CD4-positive, alpha-beta T cell (primary cell): ENCODE data around the gene AGPAT3. TPM values are rescaled to one million over a fixed set of nuclear protein-coding genes. Genes with fewer than 3 reads are reported as not detected.

Experiments
- ATAC-seq: fragments of 200-7000 bp; cut with Tn5 transposase; one replicate; pipeline ENCODE4 v1.10.0; 2022; ENCODE audit warnings: mild to moderate bottlenecking; ENCODE audit not compliant: poor library complexity
- CTCF ChIA-PET: fragments of 350-600 bp; sonication (Branson Sonifier 250); formaldehyde crosslinking; loops from one replicate; lab custom pipeline; 2021; ENCODE audit warnings: antibody characterized with exemption, inconsistent platforms; lab: Charles Lee
- POLR2A ChIA-PET: fragments of 350-600 bp; sonication (Branson Sonifier 250); formaldehyde crosslinking; loops from one replicate; lab custom pipeline; 2021; ENCODE audit warnings: antibody characterized with exemption, inconsistent platforms; lab: Charles Lee
- DNase-seq, 14 experiments: peaks; one replicate each; pipeline ENCODE4 v3.0.0-alpha.2; 2013 to 2020; ENCODE audit warnings: mixed read lengths in 2 of 14
- H3K27ac ChIP-seq, 2 donors: one replicate each; pipeline versions ENCODE4 v1.5.1 to v1.7.0; 2013; ENCODE audit warnings: low read length in 2 of 2, low read depth in 1 of 2, mild to moderate bottlenecking in 1 of 2
- H3K27me3 ChIP-seq, 2 experiments: 1 replicate in 1 of 2; 2 replicates in 1 of 2; pipeline versions ENCODE4 v1.6.1 to v1.7.0; 2013; ENCODE audit warnings: low read length in 2 of 2, control low read depth in 1 of 2, mild to moderate bottlenecking in 1 of 2, moderate library complexity in 1 of 2; ENCODE audit not compliant: insufficient read depth in 2 of 2, control insufficient read depth in 1 of 2
- H3K36me3 ChIP-seq: one replicate; pipeline ENCODE4 v1.6.1; 2013; ENCODE audit warnings: low read length, control low read depth; ENCODE audit not compliant: insufficient read depth
- H3K4me1 ChIP-seq: one replicate; pipeline ENCODE4 v1.6.1; 2013; ENCODE audit warnings: low read length, control low read depth; ENCODE audit not compliant: insufficient read depth
- H3K4me3 ChIP-seq: one replicate; pipeline ENCODE4 v1.5.1; 2013; ENCODE audit warnings: mild to moderate bottlenecking, low read length, moderate library complexity
- H3K9me3 ChIP-seq, 2 experiments: 1 replicate in 1 of 2; 2 replicates in 1 of 2; pipeline versions ENCODE4 v1.6.1 to v1.7.0; 2013; ENCODE audit warnings: low read length in 2 of 2, mild to moderate bottlenecking in 2 of 2, control low read depth in 1 of 2, moderate library complexity in 1 of 2; ENCODE audit not compliant: control insufficient read depth in 1 of 2, insufficient read depth in 1 of 2
- H3K27ac Mint-ChIP-seq: one replicate; pipeline ENCODE4 v1.8.0; 2020; ENCODE audit warnings: mixed read lengths
- H3K27me3 Mint-ChIP-seq: one replicate; pipeline ENCODE4 v1.8.0; 2021; ENCODE audit warnings: mixed read lengths
- H3K36me3 Mint-ChIP-seq: one replicate; pipeline ENCODE4 v1.8.0; 2021; ENCODE audit warnings: low read depth, mixed read lengths
- H3K4me1 Mint-ChIP-seq: one replicate; pipeline ENCODE4 v1.8.0; 2021; ENCODE audit warnings: low read depth, mixed read lengths
- H3K4me3 Mint-ChIP-seq: one replicate; pipeline ENCODE4 v1.8.0; 2020; ENCODE audit warnings: mild to moderate bottlenecking, mixed read lengths
- H3K9me3 Mint-ChIP-seq: one replicate; pipeline ENCODE4 v1.8.0; 2020; ENCODE audit warnings: mixed read lengths
- CTCF ChIP-seq: fragments of 200-600 bp; IDR thresholded peaks from one replicate; pipeline ENCODE4 v1.8.0; 2022; ENCODE audit warnings: antibody characterized with exemption, mild to moderate bottlenecking
- intact Hi-C, 2 experiments: fragments of 100-400 bp; cut with DNase I in 1 of 2; cut with micrococcal nuclease in 1 of 2; formaldehyde crosslinking; loops; one replicate each; pipeline versions ENCODE4 v1.15.1 to v1.9.0; 2023 to 2025; cut with DNase I, micrococcal nuclease
- total RNA-seq, 174 experiments: library from RNA in 2 of 174; stranded (reverse) in 2 of 174; gene quantifications; one replicate each; pipeline ENCODE4 v1.2.3 and lab custom pipeline; 2021 to 2026

The AGPAT3 gene
- total RNA-seq, 2 experiments from 2014 or later = 40.8 to 43.4 TPM

GRCh38 chr21:43908167-43908566, 43.1 kb downstream of the AGPAT3 start:
- peaks cover 37% of the 10 kb centered on the region for H3K36me3 ChIP-seq
- no peak overlapping the region for H3K4me3 ChIP-seq
- ChIA-PET CTCF (no interaction called here), POLR2A (no interaction called here)
- Mint-ChIP-seq H3K27me3 (no peaks in the 10 kb centered on the region), H3K4me1 (peaks cover 26% of the 10 kb centered on the region), H3K36me3 (peaks cover 65% of the 10 kb centered on the region), H3K9me3 (peaks cover 6% of the 10 kb centered on the region), H3K27ac (no peak overlapping the region), H3K4me3 (no peak overlapping the region)
- TF ChIP-seq CTCF = no peak
- DNase-seq = no peak
- H3K4me1 ChIP-seq = peaks cover 12% of the 10 kb centered on the region
- no peaks in the 10 kb centered on the region for H3K27me3 ChIP-seq
- intact Hi-C loops = no loop called here
- peaks cover 9 to 16% of the 10 kb centered on the region in 2 experiments for H3K9me3 ChIP-seq
- H3K27ac ChIP-seq = no peak overlapping the region
- ATAC-seq = no peak

GRCh38 chr21:43909741-43910400, 44.8 kb downstream of the AGPAT3 start:
- intact Hi-C loops = no loop called here
- Mint-ChIP-seq H3K4me3 (no peak overlapping the region), H3K36me3 (peaks cover 59% of the 10 kb centered on the region), H3K27me3 (no peaks in the 10 kb centered on the region), H3K9me3 (peaks cover 6% of the 10 kb centered on the region), H3K4me1 (peaks cover 33% of the 10 kb centered on the region), H3K27ac (peak overlapping the region; percentile 66)
- ATAC-seq (no peak), DNase-seq (no peak)
- H3K27me3 ChIP-seq = no peaks in the 10 kb centered on the region
- peaks cover 9% of the 10 kb centered on the region for H3K4me1 ChIP-seq
- CTCF ChIA-PET = no interaction called here
- POLR2A ChIA-PET = no interaction called here
- no peak for TF ChIP-seq CTCF
- H3K36me3 ChIP-seq = peaks cover 30% of the 10 kb centered on the region
- no peak overlapping the region for H3K4me3 ChIP-seq
- H3K9me3 ChIP-seq = peaks cover 9 to 20% of the 10 kb centered on the region in 2 experiments
- H3K27ac ChIP-seq = no peak overlapping the region

GRCh38 chr21:43910460-43910859, 45.4 kb downstream of the AGPAT3 start:
- peak overlapping the region; percentile 66 for H3K27ac Mint-ChIP-seq
- Histone ChIP-seq H3K9me3 (peaks cover 9 to 20% of the 10 kb centered on the region in 2 experiments), H3K4me3 (no peak overlapping the region), H3K27me3 (no peaks in the 10 kb centered on the region), H3K27ac (no peak overlapping the region), H3K36me3 (peaks cover 27% of the 10 kb centered on the region), H3K4me1 (peaks cover 9% of the 10 kb centered on the region)
- H3K4me3 Mint-ChIP-seq = no peak overlapping the region
- no peak for TF ChIP-seq CTCF
- ATAC-seq (no peak), DNase-seq (no peak)
- H3K36me3 Mint-ChIP-seq = peaks cover 58% of the 10 kb centered on the region
- ChIA-PET CTCF (no interaction called here), POLR2A (no interaction called here)
- intact Hi-C loops = no loop called here
- H3K9me3 Mint-ChIP-seq = peaks cover 6% of the 10 kb centered on the region
- peaks cover 33% of the 10 kb centered on the region for H3K4me1 Mint-ChIP-seq
- H3K27me3 Mint-ChIP-seq = no peaks in the 10 kb centered on the region
